ENCODE results near the gene HPS4. TPM values are rescaled to one million over a fixed set of nuclear protein-coding genes. Genes with fewer than 3 reads are reported as not detected.
A peak's percentile ranks its signal among the peaks of the same experiment; 100 is the strongest.

Gene HPS4
- total RNA-seq, 1 donor from 2014 or later, result 44.5 TPM

DNA sequence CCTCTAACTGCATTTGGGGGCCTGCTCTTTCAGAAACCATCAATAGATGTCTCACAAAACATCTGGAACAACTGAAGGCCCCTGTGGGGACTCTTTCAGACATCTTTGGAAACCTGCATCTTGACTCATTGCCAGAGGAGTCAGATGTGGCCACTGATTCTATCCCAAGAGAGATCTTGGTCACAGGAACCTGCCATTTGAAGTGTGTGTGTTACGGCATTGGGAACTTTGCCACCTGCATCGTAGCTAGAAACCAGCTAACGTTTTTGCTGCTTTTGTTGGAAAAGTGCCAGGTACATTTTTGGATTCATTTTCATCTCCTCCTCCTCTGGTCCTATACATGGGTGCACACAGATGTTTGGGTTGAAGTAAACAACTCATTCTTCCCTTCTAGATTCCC, 4.4 kb upstream of the HPS4 start:
- no peak overlapping the region for H3K27ac Mint-ChIP-seq
- H3K27me3 Mint-ChIP-seq (ENCODE audit: insufficient read depth), result no peaks in the 10 kb centered on the region

DNA sequence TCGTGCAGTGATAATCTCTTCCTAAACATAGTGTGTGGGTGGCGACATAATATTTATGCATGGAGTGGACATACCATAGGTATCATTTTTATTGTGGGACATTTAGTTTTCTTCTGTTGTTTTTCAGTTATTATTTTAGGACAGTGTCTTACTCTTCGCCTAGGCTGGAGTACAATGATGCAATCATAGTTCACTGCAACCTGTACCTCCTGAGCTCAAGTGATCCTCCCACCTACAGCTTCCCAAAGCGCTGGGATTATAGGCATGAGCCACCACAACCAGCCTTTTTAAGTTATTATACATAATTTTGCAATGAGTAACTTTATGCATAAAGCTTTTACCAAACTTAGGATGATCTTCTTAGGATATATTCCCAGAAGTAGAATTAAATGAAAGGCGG, 2.8 kb upstream of the HPS4 start:
- intact Hi-C loops (cut with micrococcal nuclease), result no loop called here
- Mint-ChIP-seq H3K9me3 (no peaks in the 10 kb centered on the region), H3K27ac (no peak overlapping the region), H3K4me1 (ENCODE audit: low read depth) (peaks cover 44% of the 10 kb centered on the region), H3K27me3 (ENCODE audit: insufficient read depth) (no peaks in the 10 kb centered on the region), H3K4me3 (peak overlapping the region; percentile 28), H3K36me3 (ENCODE audit: low read depth) (peaks cover 20% of the 10 kb centered on the region)
- DNase-seq (ENCODE audit: low spot score), result no peak

More for the DNA sequence above, 4.4 kb upstream of the HPS4 start:
- Mint-ChIP-seq H3K4me3 (no peak overlapping the region), H3K36me3 (ENCODE audit: low read depth) (peaks cover 28% of the 10 kb centered on the region), H3K9me3 (no peaks in the 10 kb centered on the region), H3K4me1 (ENCODE audit: low read depth) (peaks cover 28% of the 10 kb centered on the region)
- no peak for DNase-seq (ENCODE audit: low spot score)
- intact Hi-C loops (cut with micrococcal nuclease), result no loop called here

DNA sequence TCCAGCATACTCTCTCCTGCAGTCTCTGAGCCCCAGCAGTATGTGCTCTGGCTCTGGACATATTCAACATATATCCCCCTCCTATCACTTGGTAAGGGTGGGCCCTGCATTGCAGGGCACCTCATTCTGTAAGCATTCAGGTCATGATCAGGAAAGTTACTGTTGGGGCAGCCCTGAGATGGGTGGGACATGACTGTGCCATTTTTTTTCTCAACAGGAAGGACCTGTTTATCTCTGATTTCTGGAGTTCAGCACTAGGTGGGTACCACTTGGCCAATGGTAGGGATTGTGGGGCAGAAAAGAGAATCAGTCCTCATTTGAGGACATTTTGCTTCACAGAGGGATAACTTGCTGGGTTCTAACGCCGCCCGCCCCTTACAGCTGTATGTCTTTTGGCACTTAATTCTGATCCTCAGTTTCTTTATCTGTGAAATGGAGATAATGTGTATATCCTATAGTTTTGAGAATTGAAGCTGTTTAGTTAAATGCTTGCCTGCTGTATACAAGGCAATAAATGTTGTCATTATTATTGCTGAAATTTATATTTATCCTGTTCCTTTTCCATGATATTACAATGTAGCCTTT, 2.3 kb upstream of the HPS4 start:
- intact Hi-C loops (cut with micrococcal nuclease), result no loop called here
- Mint-ChIP-seq H3K9me3 (no peaks in the 10 kb centered on the region), H3K4me1 (ENCODE audit: low read depth) (peaks cover 49% of the 10 kb centered on the region), H3K4me3 (peak overlapping the region; percentile 51), H3K27me3 (ENCODE audit: insufficient read depth) (no peaks in the 10 kb centered on the region), H3K27ac (peak overlapping the region; percentile 15), H3K36me3 (ENCODE audit: low read depth) (peaks cover 19% of the 10 kb centered on the region)
- DNase-seq (ENCODE audit: low spot score), result no peak

DNA sequence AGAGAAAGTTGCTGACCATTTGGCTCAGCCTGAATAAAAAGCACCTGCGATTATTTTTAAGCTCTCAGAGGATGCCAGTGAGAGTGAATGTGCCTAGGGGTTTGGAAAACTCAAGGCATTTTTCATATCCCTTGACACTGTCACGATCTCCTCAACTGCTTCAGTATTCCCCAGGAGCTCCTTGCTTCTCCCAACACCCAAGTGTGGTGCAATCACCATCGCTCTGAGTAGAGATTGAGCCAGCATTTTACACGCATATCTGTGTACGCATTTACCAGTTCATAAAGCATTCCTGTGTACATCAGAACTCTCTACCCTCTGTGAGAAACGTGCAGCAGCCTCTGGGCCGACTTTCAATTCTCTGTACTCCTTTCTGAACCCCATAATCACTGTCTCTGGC, 1.4 kb upstream of the HPS4 start:
- H3K9me3 Mint-ChIP-seq, result no peaks in the 10 kb centered on the region
- H3K4me1 Mint-ChIP-seq (ENCODE audit: low read depth), result peaks cover 56% of the 10 kb centered on the region
- intact Hi-C loops (cut with micrococcal nuclease), result no loop called here
- H3K27ac Mint-ChIP-seq, result peak overlapping the region; percentile 15
- H3K36me3 Mint-ChIP-seq (ENCODE audit: low read depth), result peaks cover 17% of the 10 kb centered on the region
- no peak for DNase-seq (ENCODE audit: low spot score)
- H3K4me3 Mint-ChIP-seq, result peak overlapping the region; percentile 51
- H3K27me3 Mint-ChIP-seq (ENCODE audit: insufficient read depth), result no peaks in the 10 kb centered on the region

DNA sequence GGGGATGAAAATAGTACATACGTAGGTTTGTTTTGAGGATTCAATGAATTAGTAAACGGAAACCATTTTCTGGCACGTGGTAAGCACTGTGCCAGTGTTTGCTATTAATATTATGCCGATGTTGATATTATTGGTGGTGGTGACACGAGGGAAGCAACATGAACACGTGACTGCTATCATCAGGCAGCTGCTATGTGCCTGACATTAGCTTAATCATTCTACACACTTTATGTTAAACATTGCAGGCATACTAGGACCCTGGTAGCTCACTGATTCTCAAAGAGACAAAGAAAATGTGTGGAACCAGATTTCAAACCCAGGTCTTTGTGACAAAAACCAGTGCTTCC, 750 bp upstream of the HPS4 start:
- no peaks in the 10 kb centered on the region for H3K27me3 Mint-ChIP-seq (ENCODE audit: insufficient read depth)
- H3K27ac Mint-ChIP-seq, result peak overlapping the region; percentile 93
- peak overlapping the region; percentile 95 for H3K4me3 Mint-ChIP-seq
- intact Hi-C loops (cut with micrococcal nuclease), result loop anchor here (1.0 kb wide), 1 partner anchor 120 kb away; no protein-coding TSS in a partner anchor
- H3K36me3 Mint-ChIP-seq (ENCODE audit: low read depth), result peaks cover 22% of the 10 kb centered on the region
- H3K4me1 Mint-ChIP-seq (ENCODE audit: low read depth), result peaks cover 63% of the 10 kb centered on the region
- DNase-seq (ENCODE audit: low spot score), result no peak
- H3K9me3 Mint-ChIP-seq, result no peaks in the 10 kb centered on the region

DNA sequence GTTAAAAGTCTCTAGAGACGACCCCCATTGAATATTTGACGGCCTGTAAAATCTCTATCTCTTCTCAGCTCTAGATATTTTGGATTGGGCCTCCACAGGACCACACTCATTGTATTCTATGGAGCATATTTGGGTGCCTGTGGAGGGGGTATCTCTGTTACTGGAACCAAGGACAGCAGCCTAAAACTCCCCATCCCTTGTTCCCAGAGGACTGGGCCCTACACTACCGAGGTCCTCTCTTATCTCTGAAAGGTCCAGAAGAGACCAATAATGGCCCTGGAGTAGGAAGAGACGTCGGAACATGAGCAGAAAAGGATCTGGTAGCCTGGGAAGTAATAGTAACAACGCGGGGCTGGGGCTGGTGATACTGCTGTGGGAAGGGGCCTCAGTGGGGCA, 542 bp downstream of the HPS4 start:
- peak overlapping the region; percentile 95 for H3K4me3 Mint-ChIP-seq
- peaks cover 13% of the 10 kb centered on the region for H3K36me3 Mint-ChIP-seq (ENCODE audit: low read depth)
- DNase-seq (ENCODE audit: low spot score), result no peak
- peak overlapping the region; percentile 94 for H3K27ac Mint-ChIP-seq
- no peaks in the 10 kb centered on the region for H3K9me3 Mint-ChIP-seq
- H3K27me3 Mint-ChIP-seq (ENCODE audit: insufficient read depth), result no peaks in the 10 kb centered on the region
- intact Hi-C loops (cut with micrococcal nuclease), result loop anchor here (1.0 kb wide), 5 partner anchors 29 to 189 kb away; partner anchors contain the start of genes TFIP11 and TPST2
- H3K4me1 Mint-ChIP-seq (ENCODE audit: low read depth), result peaks cover 72% of the 10 kb centered on the region

DNA sequence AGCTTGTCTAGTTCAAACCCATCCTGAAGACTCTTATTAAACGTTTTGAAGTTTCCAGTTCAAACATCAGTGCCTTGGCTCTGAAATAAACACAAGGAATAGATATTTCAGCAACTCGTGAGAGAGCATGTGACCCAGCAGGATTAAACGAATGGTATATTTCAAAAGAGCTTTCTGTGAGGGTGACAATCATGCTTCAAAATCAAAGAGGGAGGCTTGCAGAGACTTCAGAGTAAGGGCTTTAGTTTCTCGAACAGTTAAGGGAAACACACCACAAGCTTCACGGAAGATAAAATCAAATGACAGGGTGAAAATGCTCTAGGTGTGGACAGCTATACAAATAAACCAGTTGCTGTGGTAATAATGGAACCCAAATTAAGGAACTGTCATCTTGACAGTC, 1.4 kb downstream of the HPS4 start:
- peaks cover 80% of the 10 kb centered on the region for H3K4me1 Mint-ChIP-seq (ENCODE audit: low read depth)
- peaks cover 21% of the 10 kb centered on the region for H3K36me3 Mint-ChIP-seq (ENCODE audit: low read depth)
- intact Hi-C loops (cut with micrococcal nuclease), result no loop called here
- DNase-seq (ENCODE audit: low spot score), result no peak
- no peaks in the 10 kb centered on the region for H3K27me3 Mint-ChIP-seq (ENCODE audit: insufficient read depth)
- peak overlapping the region; percentile 95 for H3K4me3 Mint-ChIP-seq
- H3K9me3 Mint-ChIP-seq, result no peaks in the 10 kb centered on the region
- H3K27ac Mint-ChIP-seq, result peak overlapping the region; percentile 94

DNA sequence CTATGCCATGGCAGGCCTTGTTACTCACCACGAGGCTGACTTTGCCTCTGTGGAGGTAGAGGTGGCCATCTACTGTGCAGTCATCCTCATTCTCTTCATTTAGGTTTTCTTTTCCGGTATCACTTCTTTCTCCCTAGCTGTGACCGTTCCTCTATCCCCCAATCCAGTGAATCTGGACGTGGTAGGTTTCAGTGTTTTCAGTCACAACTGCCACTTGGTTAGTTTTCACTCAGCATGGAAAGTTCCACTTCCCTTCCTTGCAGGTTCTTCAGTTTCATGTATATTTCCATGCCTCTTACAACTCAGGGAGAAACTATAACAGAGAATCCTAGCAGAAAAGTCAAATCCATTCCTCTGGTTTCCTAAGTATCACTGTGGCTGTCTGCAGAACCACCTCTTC, 1.9 kb downstream of the HPS4 start:
- intact Hi-C loops (cut with micrococcal nuclease), result loop anchor here (1.0 kb wide), 1 partner anchor 83 kb away; no protein-coding TSS in a partner anchor
- Mint-ChIP-seq H3K4me3 (peak overlapping the region; percentile 95), H3K27ac (peak overlapping the region; percentile 94), H3K36me3 (ENCODE audit: low read depth) (peaks cover 23% of the 10 kb centered on the region), H3K27me3 (ENCODE audit: insufficient read depth) (no peaks in the 10 kb centered on the region), H3K4me1 (ENCODE audit: low read depth) (peaks cover 85% of the 10 kb centered on the region), H3K9me3 (no peaks in the 10 kb centered on the region)
- no peak for DNase-seq (ENCODE audit: low spot score)

DNA sequence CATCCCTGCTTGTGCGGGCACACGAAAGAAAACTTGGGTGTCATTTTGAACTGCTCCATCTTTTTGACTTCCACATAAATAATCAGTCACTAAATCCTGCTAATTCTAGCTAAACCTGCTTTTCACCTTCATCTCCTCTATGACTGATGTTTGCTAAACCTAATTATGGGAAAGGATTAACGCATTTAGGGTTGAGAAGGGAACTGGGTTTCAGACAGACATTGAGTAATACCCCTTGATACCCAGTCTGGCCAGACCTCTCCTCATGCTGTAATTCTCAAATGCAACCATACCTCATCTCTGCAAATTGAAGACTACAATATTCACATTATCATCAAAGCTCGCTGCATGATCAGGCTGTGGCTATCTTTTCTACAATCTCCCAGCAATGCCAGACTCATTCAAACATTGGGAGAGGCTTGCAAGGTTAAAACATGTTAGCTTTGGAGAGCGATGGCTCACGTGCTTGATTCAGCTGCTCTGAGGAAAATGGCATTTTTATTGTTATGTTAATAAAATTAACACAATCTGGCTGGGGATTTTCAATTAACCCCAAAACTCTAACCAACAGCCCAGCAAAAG, 2.4 kb downstream of the HPS4 start:
- peak overlapping the region; percentile 95 for H3K4me3 Mint-ChIP-seq
- intact Hi-C loops (cut with micrococcal nuclease), result loop anchor here (1.0 kb wide), 1 partner anchor 83 kb away; no protein-coding TSS in a partner anchor
- peaks cover 27% of the 10 kb centered on the region for H3K36me3 Mint-ChIP-seq (ENCODE audit: low read depth)
- no peaks in the 10 kb centered on the region for H3K9me3 Mint-ChIP-seq
- H3K27ac Mint-ChIP-seq, result peak overlapping the region; percentile 94
- H3K4me1 Mint-ChIP-seq (ENCODE audit: low read depth), result peaks cover 86% of the 10 kb centered on the region
- no peak for DNase-seq (ENCODE audit: low spot score)
- no peaks in the 10 kb centered on the region for H3K27me3 Mint-ChIP-seq (ENCODE audit: insufficient read depth)

DNA sequence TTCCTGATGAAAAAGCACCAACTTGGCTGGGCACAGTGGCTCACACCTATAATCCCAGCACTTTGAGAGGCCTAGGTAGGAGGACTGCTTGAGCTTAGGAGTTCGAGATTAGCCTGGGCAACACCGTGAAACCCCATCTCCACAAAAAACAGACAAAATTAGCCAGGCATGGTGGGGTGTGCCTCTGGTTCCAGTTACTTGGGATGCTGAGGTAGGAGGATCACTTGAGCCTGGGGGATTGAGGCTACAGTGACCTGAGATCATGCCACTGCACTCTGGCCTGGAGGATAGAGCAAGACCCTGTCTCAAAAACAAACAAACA, 3.0 kb downstream of the HPS4 start:
- no peak for DNase-seq (ENCODE audit: low spot score)
- Mint-ChIP-seq H3K4me1 (ENCODE audit: low read depth) (peaks cover 82% of the 10 kb centered on the region), H3K9me3 (no peaks in the 10 kb centered on the region), H3K36me3 (ENCODE audit: low read depth) (peaks cover 27% of the 10 kb centered on the region), H3K4me3 (peak overlapping the region; percentile 95), H3K27me3 (ENCODE audit: insufficient read depth) (no peaks in the 10 kb centered on the region), H3K27ac (peak overlapping the region; percentile 94)
- intact Hi-C loops (cut with micrococcal nuclease), result no loop called here

DNA sequence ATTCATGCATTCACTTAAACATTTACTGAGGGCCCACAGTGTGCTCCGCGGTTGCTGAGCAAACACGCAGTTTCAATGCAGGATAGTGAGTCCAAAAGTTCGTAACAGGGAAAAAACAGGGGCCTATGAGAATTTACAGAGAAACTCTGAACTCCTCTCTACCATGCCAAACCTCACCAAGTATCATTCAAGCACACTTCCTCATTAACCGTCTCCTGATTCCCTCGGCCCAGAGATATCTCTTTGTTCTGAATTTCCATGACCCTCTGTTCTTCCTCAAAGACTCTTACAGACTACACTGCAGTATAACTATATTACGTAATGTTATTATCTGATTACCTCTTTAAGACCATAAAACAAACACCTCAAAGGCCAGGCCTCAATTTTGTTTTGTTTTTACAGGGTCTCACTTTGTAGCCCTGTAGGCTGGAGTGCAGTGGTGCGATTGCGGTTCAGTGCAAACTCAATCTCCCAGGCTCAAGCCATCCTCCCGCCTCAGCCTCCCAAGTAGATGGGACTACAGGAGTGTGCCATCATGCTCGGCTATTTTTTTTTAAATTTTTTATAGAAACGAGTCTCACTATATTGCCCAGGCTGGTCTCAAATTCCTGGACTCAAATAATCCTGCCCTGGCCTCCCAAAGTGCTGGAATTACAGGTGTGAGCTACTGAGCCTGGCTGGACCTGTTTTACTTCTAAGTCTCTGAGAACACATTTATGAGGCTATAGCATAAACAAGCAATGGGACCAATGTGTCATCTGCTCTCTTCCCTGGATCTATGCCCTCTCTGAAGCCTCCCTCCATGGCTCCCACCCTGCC, 3.6 kb downstream of the HPS4 start:
- intact Hi-C loops (cut with micrococcal nuclease), result no loop called here
- Mint-ChIP-seq H3K36me3 (ENCODE audit: low read depth) (peaks cover 27% of the 10 kb centered on the region), H3K4me1 (ENCODE audit: low read depth) (peaks cover 77% of the 10 kb centered on the region), H3K27ac (peak overlapping the region; percentile 94), H3K9me3 (no peaks in the 10 kb centered on the region), H3K27me3 (ENCODE audit: insufficient read depth) (no peaks in the 10 kb centered on the region), H3K4me3 (peak overlapping the region; percentile 95)
- DNase-seq (ENCODE audit: low spot score), result no peak

DNA sequence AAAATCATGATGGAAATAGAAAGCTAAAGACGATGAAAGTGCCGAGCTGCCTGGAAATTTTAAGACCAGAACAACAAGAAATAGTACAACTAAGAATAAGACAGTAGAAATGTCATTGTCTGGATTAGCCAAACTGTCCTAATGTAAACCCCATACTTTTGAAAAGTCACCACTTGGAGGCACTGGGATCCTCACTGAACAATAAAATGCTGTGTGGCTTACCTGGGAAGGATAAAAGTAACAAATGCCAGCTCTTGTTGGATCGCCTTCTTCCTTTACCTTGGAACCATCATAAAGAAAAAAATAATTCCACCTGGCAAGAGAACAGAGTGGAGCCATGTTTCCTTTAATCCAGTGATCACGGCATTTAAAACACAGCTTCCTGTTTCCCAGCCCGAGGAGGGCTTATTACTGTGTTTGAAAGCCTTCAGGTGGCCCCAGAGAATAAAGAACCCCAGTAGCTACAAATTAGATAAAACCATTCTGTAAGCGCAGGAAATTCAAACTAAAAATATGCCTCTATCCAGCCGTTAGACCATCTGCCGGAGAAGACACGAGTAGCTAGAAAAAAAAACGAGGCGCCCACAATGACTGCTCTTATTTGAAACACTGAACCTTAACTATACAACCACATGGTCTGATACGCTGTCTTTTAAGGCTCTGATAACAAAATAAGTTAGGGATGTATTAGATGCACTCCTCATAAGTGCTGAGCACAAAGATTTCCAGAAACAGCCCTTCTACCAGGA, 4.4 kb downstream of the HPS4 start:
- H3K4me1 Mint-ChIP-seq (ENCODE audit: low read depth), result peaks cover 75% of the 10 kb centered on the region
- peaks cover 32% of the 10 kb centered on the region for H3K36me3 Mint-ChIP-seq (ENCODE audit: low read depth)
- no peaks in the 10 kb centered on the region for H3K9me3 Mint-ChIP-seq
- DNase-seq (ENCODE audit: low spot score), result no peak
- H3K4me3 Mint-ChIP-seq, result peak overlapping the region; percentile 95
- no peaks in the 10 kb centered on the region for H3K27me3 Mint-ChIP-seq (ENCODE audit: insufficient read depth)
- intact Hi-C loops (cut with micrococcal nuclease), result no loop called here
- H3K27ac Mint-ChIP-seq, result peak overlapping the region; percentile 90
